ENCODE data around the gene AUNIP. TPM values are rescaled to one million over a fixed set of nuclear protein-coding genes. Genes with fewer than 3 reads are reported as not detected.
A peak's percentile ranks its signal among the peaks of the same experiment; 100 is the strongest.

Gene AUNIP
- total RNA-seq, 2 donors from 2014 or later = 0.32 to 4.3 TPM

- H3K36me3 ChIP-seq = no peaks in the 10 kb centered on the region
- no peaks in the 10 kb centered on the region for H3K9me3 ChIP-seq
- peaks cover 27% of the 10 kb centered on the region for H3K4me1 ChIP-seq (replicated peaks)
- H3K27ac ChIP-seq = peak overlapping the region in 1 of 2 donors; percentile 27
- TF ChIP-seq POLR2AphosphoS5 (IDR thresholded peaks at IDR 0.05) (no peak), CTCF (IDR thresholded peaks at IDR 0.05) (no peak), POLR2A (IDR thresholded peaks at IDR 0.05) (no peak)
- 70% methylated on average over 10 of the region's 10 CpGs for WGBS
- DNase-seq (ENCODE audit: low spot score) = no peak
- no peaks in the 10 kb centered on the region for H3K27me3 ChIP-seq (replicated peaks; ENCODE audit: insufficient read depth)
- no peak overlapping the region for H3K4me3 ChIP-seq
- intact Hi-C loops (cut with DNase I) = loop anchor here (5.0 to 10.0 kb wide), 2 partner anchors 193 to 400 kb away; partner anchors contain the start of gene PAFAH2
Measured at GRCh38 chr1:25804244-25804963, 54.9 kb downstream of the AUNIP start.

GRCh38 chr1:25803368-25803767 is 55.9 kb downstream of the AUNIP start:
- no peak for DNase-seq (ENCODE audit: low spot score)
- Histone ChIP-seq H3K4me3 (no peak overlapping the region), H3K27ac (no peak overlapping the region), H3K4me1 (replicated peaks) (peaks cover 26% of the 10 kb centered on the region), H3K36me3 (no peaks in the 10 kb centered on the region), H3K9me3 (no peaks in the 10 kb centered on the region), H3K27me3 (replicated peaks; ENCODE audit: insufficient read depth) (no peaks in the 10 kb centered on the region)
- intact Hi-C loops (cut with DNase I) = loop anchor here (5.0 to 10.0 kb wide), 2 partner anchors 194 to 399 kb away; partner anchors contain the start of gene PAFAH2
- WGBS = 83% methylated on average over 1 of the region's 1 CpG
- TF ChIP-seq POLR2AphosphoS5 (IDR thresholded peaks at IDR 0.05) (no peak), POLR2A (IDR thresholded peaks at IDR 0.05) (no peak), CTCF (IDR thresholded peaks at IDR 0.05) (no peak)

GRCh38 chr1:25802915-25803314 is 56.3 kb downstream of the AUNIP start:
- Histone ChIP-seq H3K36me3 (no peaks in the 10 kb centered on the region), H3K27me3 (replicated peaks; ENCODE audit: insufficient read depth) (no peaks in the 10 kb centered on the region), H3K27ac (peak overlapping the region in 1 of 2 donors; percentile 26), H3K4me1 (replicated peaks) (peaks cover 26% of the 10 kb centered on the region), H3K4me3 (no peak overlapping the region), H3K9me3 (no peaks in the 10 kb centered on the region)
- no peak for DNase-seq (ENCODE audit: low spot score)
- no peak for TF ChIP-seq CTCF (IDR thresholded peaks at IDR 0.05)
- peak; percentile 29 for TF ChIP-seq POLR2AphosphoS5 (IDR thresholded peaks at IDR 0.05)
- 45% methylated on average over 6 of the region's 6 CpGs for WGBS
- intact Hi-C loops (cut with DNase I) = loop anchor here (5.0 to 10.0 kb wide), 2 partner anchors 194 to 398 kb away; partner anchors contain the start of gene PAFAH2

- 40% methylated on average over 15 of the region's 15 CpGs for WGBS
- Histone ChIP-seq H3K4me3 (peak overlapping the region; percentile 48 to 58), H3K36me3 (no peaks in the 10 kb centered on the region), H3K27me3 (replicated peaks; ENCODE audit: insufficient read depth) (no peaks in the 10 kb centered on the region), H3K4me1 (replicated peaks) (peaks cover 28% of the 10 kb centered on the region), H3K9me3 (no peaks in the 10 kb centered on the region), H3K27ac (peak overlapping the region; percentile 73)
- TF ChIP-seq POLR2A (IDR thresholded peaks at IDR 0.05) (no peak), CTCF (IDR thresholded peaks at IDR 0.05) (no peak), POLR2AphosphoS5 (IDR thresholded peaks at IDR 0.05) (no peak)
- DNase-seq (ENCODE audit: low spot score) = no peak
- intact Hi-C loops (cut with DNase I) = loop anchor here (5.0 to 10.0 kb wide), 2 partner anchors 196 to 396 kb away; partner anchors contain the start of gene PAFAH2
Measured at GRCh38 chr1:25800703-25801377, 58.4 kb downstream of the AUNIP start.

All from prostate gland (tissue), 2 donors.